ENCODE data around the gene RAB11A.
A peak's percentile ranks its signal among the peaks of the same experiment; 100 is the strongest.

Gene RAB11A

GRCh38 chr15:65869126-65869953, at the start of gene RAB11A:
Gene RAB11A (plus strand): TSS chr15:65869491. CDS start chr15:65869586, 95 bp downstream.
- peak; percentile 96 for DNase-seq

- no peak for DNase-seq
These were observed 49.7 kb upstream of the RAB11A start for GRCh38 chr15:65819563-65819960.

GRCh38 chr15:65821070-65821469, 48.2 kb upstream of the RAB11A start:
- DNase-seq, result no peak

GRCh38 chr15:65822316-65822715, 47.0 kb upstream of the RAB11A start:
- no peak for DNase-seq

- DNase-seq, result no peak
These were observed 45.1 kb upstream of the RAB11A start for GRCh38 chr15:65824031-65824743.

- no peak for DNase-seq
These were observed 44.2 kb upstream of the RAB11A start for GRCh38 chr15:65824941-65825544.

GRCh38 chr15:65827065-65827464, 42.2 kb upstream of the RAB11A start:
- DNase-seq, result peak; percentile 21

GRCh38 chr15:65828585-65828984, 40.7 kb upstream of the RAB11A start:
- DNase-seq, result peak; percentile 27

- DNase-seq, result no peak
These were observed 40.0 kb upstream of the RAB11A start for GRCh38 chr15:65829130-65829764.

GRCh38 chr15:65832549-65833364, 36.5 kb upstream of the RAB11A start:
- DNase-seq, result peak; percentile 54

- no peak for DNase-seq
These were observed 35.6 kb upstream of the RAB11A start for GRCh38 chr15:65833501-65834205.

GRCh38 chr15:65834603-65835282, 34.5 kb upstream of the RAB11A start:
- DNase-seq, result no peak

GRCh38 chr15:65835447-65835846, 33.8 kb upstream of the RAB11A start:
- no peak for DNase-seq

GRCh38 chr15:65836665-65837064, 32.6 kb upstream of the RAB11A start:
- DNase-seq, result no peak

GRCh38 chr15:65837301-65838294, 31.7 kb upstream of the RAB11A start:
- no peak for DNase-seq

- DNase-seq, result no peak
These were observed 29.9 kb upstream of the RAB11A start for GRCh38 chr15:65839354-65839901.

- DNase-seq, result no peak
These were observed 29.3 kb upstream of the RAB11A start for GRCh38 chr15:65839985-65840384.

- no peak for DNase-seq
These were observed 28.0 kb upstream of the RAB11A start for GRCh38 chr15:65841121-65841930.
